Measurements from ENCODE around the gene ZNF552. TPM values are rescaled to one million over a fixed set of nuclear protein-coding genes. Genes with fewer than 3 reads are reported as not detected.
A peak's percentile ranks its signal among the peaks of the same experiment; 100 is the strongest.
"Not testable (repeated sequence)": the region's sequence is repeated elsewhere in the genome, so short reads cannot be mapped to it uniquely, and the experiment has no call there.

ZNF552 gene
- total RNA-seq, 2 donors from 2014 or later: 6.2 to 7.1 TPM

GRCh38 chr19:57803265-57803593 lies 11.5 kb downstream of the ZNF552 start:
- peaks cover 14 to 37% of the 10 kb centered on the region in 2 donors for H3K36me3 Mint-ChIP-seq
- H3K9me3 Mint-ChIP-seq: no peaks in the 10 kb centered on the region
- DNase-seq (ENCODE audit: low spot score in 2 of 2) (no peak), ATAC-seq (no peak)
- peak overlapping the region; percentile 45 to 77 for H3K27ac Mint-ChIP-seq

- ATAC-seq: no peak
- Mint-ChIP-seq H3K27ac (no peak overlapping the region), H3K36me3 (peaks cover 14 to 30% of the 10 kb centered on the region in 2 donors)
Observed at GRCh38 chr19:57802269-57802668, 12.4 kb downstream of the ZNF552 start.

GRCh38 chr19:57800696-57801095 lies 14.0 kb downstream of the ZNF552 start:
- H3K9me3 Mint-ChIP-seq: peaks cover 0 to 1% of the 10 kb centered on the region in 2 donors
- peaks cover 27 to 37% of the 10 kb centered on the region in 2 donors for H3K36me3 Mint-ChIP-seq
- DNase-seq (ENCODE audit: low spot score in 2 of 2) (no peak), ATAC-seq (no peak)
- no peak overlapping the region for H3K27ac Mint-ChIP-seq

More at GRCh38 chr19:57802269-57802668, 12.4 kb downstream of the ZNF552 start:
- no peaks in the 10 kb centered on the region for H3K9me3 Mint-ChIP-seq
- DNase-seq (ENCODE audit: low spot score in 2 of 2): no peak

- not testable (repeated sequence) for ATAC-seq; DNase-seq (ENCODE audit: low spot score in 2 of 2); H3K27ac Mint-ChIP-seq; H3K9me3 Mint-ChIP-seq
- peaks cover 36 to 59% of the 10 kb centered on the region in 2 donors for H3K36me3 Mint-ChIP-seq
Observed at GRCh38 chr19:57796580-57796979, 18.1 kb downstream of the ZNF552 start.

- Mint-ChIP-seq H3K36me3 (peaks cover 62 to 84% of the 10 kb centered on the region in 2 donors), H3K9me3 (peaks cover 33 to 35% of the 10 kb centered on the region in 2 donors), H3K27ac (no peak overlapping the region)
- ATAC-seq: no peak
- DNase-seq (ENCODE audit: low spot score in 2 of 2): no peak
Observed at GRCh38 chr19:57789288-57789687, 25.4 kb downstream of the ZNF552 start.

GRCh38 chr19:57788114-57788692 lies 26.5 kb downstream of the ZNF552 start:
- Mint-ChIP-seq H3K9me3 (peaks cover 33 to 35% of the 10 kb centered on the region in 2 donors), H3K36me3 (peaks cover 62 to 77% of the 10 kb centered on the region in 2 donors), H3K27ac (no peak overlapping the region)
- no peak for DNase-seq (ENCODE audit: low spot score in 2 of 2)
- ATAC-seq: no peak

GRCh38 chr19:57786906-57787305 lies 27.8 kb downstream of the ZNF552 start:
- ATAC-seq (no peak), DNase-seq (ENCODE audit: low spot score in 2 of 2) (no peak)
- H3K27ac Mint-ChIP-seq: no peak overlapping the region
- H3K36me3 Mint-ChIP-seq: peaks cover 57 to 76% of the 10 kb centered on the region in 2 donors
- peaks cover 33 to 35% of the 10 kb centered on the region in 2 donors for H3K9me3 Mint-ChIP-seq

- Mint-ChIP-seq H3K36me3 (peaks cover 53 to 74% of the 10 kb centered on the region in 2 donors), H3K9me3 (peaks cover 33 to 35% of the 10 kb centered on the region in 2 donors), H3K27ac (no peak overlapping the region)
- DNase-seq (ENCODE audit: low spot score in 2 of 2) (no peak), ATAC-seq (no peak)
Observed at GRCh38 chr19:57786286-57786685, 28.4 kb downstream of the ZNF552 start.

- Mint-ChIP-seq H3K27ac (no peak overlapping the region), H3K9me3 (peaks cover 42 to 46% of the 10 kb centered on the region in 2 donors), H3K36me3 (peaks cover 56 to 79% of the 10 kb centered on the region in 2 donors)
- ATAC-seq (no peak), DNase-seq (ENCODE audit: low spot score in 2 of 2) (no peak)
Observed at GRCh38 chr19:57779220-57779845, 35.4 kb downstream of the ZNF552 start.

GRCh38 chr19:57778336-57778735 lies 36.4 kb downstream of the ZNF552 start:
- Mint-ChIP-seq H3K27ac (no peak overlapping the region), H3K36me3 (peaks cover 63 to 83% of the 10 kb centered on the region in 2 donors), H3K9me3 (peaks cover 47 to 51% of the 10 kb centered on the region in 2 donors)
- DNase-seq (ENCODE audit: low spot score in 2 of 2): no peak
- no peak for ATAC-seq

GRCh38 chr19:57776764-57777296 lies 37.9 kb downstream of the ZNF552 start:
- no peak for ATAC-seq
- H3K9me3 Mint-ChIP-seq: peaks cover 54 to 56% of the 10 kb centered on the region in 2 donors
- DNase-seq (ENCODE audit: low spot score in 2 of 2): no peak
- peaks cover 78 to 93% of the 10 kb centered on the region in 2 donors for H3K36me3 Mint-ChIP-seq
- peak overlapping the region in 1 of 2 donors; percentile 79 for H3K27ac Mint-ChIP-seq

- ATAC-seq (no peak), DNase-seq (ENCODE audit: low spot score in 2 of 2) (no peak)
- H3K9me3 Mint-ChIP-seq: peaks cover 36 to 40% of the 10 kb centered on the region in 2 donors
- H3K27ac Mint-ChIP-seq: peak overlapping the region in 1 of 2 donors; percentile 72
- peaks cover 72 to 93% of the 10 kb centered on the region in 2 donors for H3K36me3 Mint-ChIP-seq
Observed at GRCh38 chr19:57773488-57773887, 41.2 kb downstream of the ZNF552 start.

GRCh38 chr19:57771417-57771816 lies 43.3 kb downstream of the ZNF552 start:
- no peak for ATAC-seq
- H3K27ac Mint-ChIP-seq: no peak overlapping the region
- peaks cover 64 to 85% of the 10 kb centered on the region in 2 donors for H3K36me3 Mint-ChIP-seq
- DNase-seq (ENCODE audit: low spot score in 2 of 2): no peak
- H3K9me3 Mint-ChIP-seq: peaks cover 30 to 31% of the 10 kb centered on the region in 2 donors

- peak; percentile 99 to 100 for ATAC-seq
- DNase-seq (ENCODE audit: low spot score in 2 of 2): peak; percentile 82 to 86
- H3K36me3 Mint-ChIP-seq: peaks cover 56 to 68% of the 10 kb centered on the region in 2 donors
- peak within 1 kb of the TSS; percentile 84 to 93 for H3K27ac Mint-ChIP-seq
- peaks cover 22 to 30% of the 10 kb centered on the region in 2 donors for H3K9me3 Mint-ChIP-seq
Observed at GRCh38 chr19:57769345-57770131, 45.2 kb downstream of the ZNF552 start, which contains the start of gene ZNF586. Gene ZNF586 (plus strand): TSS chr19:57769676. CDS start chr19:57769843, 167 bp downstream.

- H3K9me3 Mint-ChIP-seq: peaks cover 29 to 34% of the 10 kb centered on the region in 2 donors
- peaks cover 78 to 82% of the 10 kb centered on the region in 2 donors for H3K36me3 Mint-ChIP-seq
- DNase-seq (ENCODE audit: low spot score in 2 of 2) (no peak), ATAC-seq (no peak)
- no peak overlapping the region for H3K27ac Mint-ChIP-seq
Observed at GRCh38 chr19:57759096-57759495, 55.6 kb downstream of the ZNF552 start.

GRCh38 chr19:57757941-57758340 lies 56.8 kb downstream of the ZNF552 start:
- no peak for DNase-seq (ENCODE audit: low spot score in 2 of 2)
- Mint-ChIP-seq H3K36me3 (peaks cover 86 to 87% of the 10 kb centered on the region in 2 donors), H3K9me3 (peaks cover 33 to 43% of the 10 kb centered on the region in 2 donors), H3K27ac (no peak overlapping the region)
- ATAC-seq: no peak
